ENCODE data around the gene VMAC.

DNA sequence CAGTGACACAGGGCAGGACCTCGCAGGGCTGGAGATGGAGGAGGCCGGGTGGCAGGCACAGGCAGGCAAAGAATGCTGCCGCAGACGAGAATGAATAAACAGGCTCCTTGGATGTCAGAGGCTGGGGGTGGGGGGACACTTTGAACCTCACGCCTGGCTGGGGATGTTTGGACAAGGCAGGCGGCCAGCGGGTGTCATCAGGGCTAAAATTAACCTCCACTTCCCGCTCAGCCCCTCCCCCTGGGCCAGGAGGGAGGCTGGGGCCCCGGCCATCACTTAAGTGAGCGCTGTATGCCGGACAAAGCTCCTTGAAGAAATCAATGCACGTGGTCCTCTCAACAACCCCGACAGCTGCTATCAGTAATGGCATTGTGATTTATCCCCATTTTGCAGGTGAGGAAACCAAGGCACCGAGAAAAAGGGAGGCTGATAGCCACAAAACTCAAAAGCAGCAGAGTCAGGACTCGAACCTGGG is 24.0 kb upstream of the VMAC start:
- TF ChIP-seq, protein P1, sequence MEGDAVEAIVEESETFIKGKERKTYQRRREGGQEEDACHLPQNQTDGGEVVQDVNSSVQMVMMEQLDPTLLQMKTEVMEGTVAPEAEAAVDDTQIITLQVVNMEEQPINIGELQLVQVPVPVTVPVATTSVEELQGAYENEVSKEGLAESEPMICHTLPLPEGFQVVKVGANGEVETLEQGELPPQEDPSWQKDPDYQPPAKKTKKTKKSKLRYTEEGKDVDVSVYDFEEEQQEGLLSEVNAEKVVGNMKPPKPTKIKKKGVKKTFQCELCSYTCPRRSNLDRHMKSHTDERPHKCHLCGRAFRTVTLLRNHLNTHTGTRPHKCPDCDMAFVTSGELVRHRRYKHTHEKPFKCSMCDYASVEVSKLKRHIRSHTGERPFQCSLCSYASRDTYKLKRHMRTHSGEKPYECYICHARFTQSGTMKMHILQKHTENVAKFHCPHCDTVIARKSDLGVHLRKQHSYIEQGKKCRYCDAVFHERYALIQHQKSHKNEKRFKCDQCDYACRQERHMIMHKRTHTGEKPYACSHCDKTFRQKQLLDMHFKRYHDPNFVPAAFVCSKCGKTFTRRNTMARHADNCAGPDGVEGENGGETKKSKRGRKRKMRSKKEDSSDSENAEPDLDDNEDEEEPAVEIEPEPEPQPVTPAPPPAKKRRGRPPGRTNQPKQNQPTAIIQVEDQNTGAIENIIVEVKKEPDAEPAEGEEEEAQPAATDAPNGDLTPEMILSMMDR (conservative IDR thresholded peaks at IDR 0.05), result no peak
- TF ChIP-seq EZH2 (IDR thresholded peaks at IDR 0.05; ENCODE audit: low read depth), result no peak
